Endometrial microvascular endothelial cells (primary cell): ENCODE measurements around the gene POLD2. TPM values are rescaled to one million over a fixed set of nuclear protein-coding genes. Genes with fewer than 3 reads are reported as not detected.
"Not testable (repeated sequence)": the region's sequence is repeated elsewhere in the genome, so short reads cannot be mapped to it uniquely, and the experiment has no call there.

Experiments
- in situ Hi-C: cut with HindIII; loops from 2 replicates; pipeline ENCODE4 v1.10.0; 2017; ENCODE audit warnings: low sequenced_read_pairs, low pct_unique_long_range_greater_than_20kb; ENCODE audit errors: inconsistent ontology term
- total RNA-seq: library from RNA; depleted of rRNA; stranded (reverse); fragments of >200 nt; gene quantifications from one replicate; pipeline ENCODE4 v1.2.3, GENCODE V29; 2015; ENCODE audit errors: inconsistent ontology term

Gene POLD2
- 102 TPM for total RNA-seq

DNA sequence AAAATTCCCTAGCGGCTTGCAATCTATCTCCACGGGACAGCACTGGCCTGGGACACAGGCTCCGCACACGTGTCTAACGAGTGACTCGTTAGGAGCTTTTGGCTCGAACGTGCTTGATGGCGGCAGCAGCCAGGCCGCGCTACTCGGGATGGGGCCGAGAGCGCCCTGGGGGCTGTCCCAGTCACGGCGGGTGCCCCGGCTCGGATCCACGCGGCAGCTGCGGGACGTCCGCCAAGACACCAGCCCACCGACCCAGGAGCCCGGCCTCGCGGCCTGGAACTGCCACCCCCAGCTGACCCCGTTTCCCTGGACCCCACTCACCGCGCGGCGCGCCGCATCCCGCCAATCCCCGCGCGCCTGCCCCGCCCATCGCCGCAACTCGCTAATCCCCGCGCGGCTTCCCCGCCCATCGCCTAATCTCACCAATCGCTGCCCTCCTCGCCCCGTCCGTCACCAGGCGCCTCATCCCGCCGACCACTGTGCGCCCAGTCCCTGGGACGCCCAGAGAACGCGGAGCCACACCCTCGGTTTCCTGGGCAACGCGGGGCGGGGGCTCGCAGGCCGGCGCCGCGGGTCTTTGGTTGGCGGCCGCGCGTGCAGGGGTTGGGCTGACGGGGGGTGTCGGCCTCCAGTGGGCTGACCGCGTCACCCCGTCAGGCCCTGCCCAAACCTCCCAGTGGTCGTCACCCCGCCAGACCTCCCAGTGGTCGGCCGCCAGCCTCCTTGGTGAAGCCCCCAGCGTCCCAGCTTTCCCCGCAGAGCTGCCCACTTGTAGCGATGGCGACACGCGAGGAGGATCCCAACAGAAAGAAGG is at the start of gene POLD2:
Gene POLD2 (minus strand): TSS at position 359 of the 814 bp plus-strand sequence. CDS start 1,495 bp downstream, outside the sequence.
- in situ Hi-C loops, result no loop called here

DNA sequence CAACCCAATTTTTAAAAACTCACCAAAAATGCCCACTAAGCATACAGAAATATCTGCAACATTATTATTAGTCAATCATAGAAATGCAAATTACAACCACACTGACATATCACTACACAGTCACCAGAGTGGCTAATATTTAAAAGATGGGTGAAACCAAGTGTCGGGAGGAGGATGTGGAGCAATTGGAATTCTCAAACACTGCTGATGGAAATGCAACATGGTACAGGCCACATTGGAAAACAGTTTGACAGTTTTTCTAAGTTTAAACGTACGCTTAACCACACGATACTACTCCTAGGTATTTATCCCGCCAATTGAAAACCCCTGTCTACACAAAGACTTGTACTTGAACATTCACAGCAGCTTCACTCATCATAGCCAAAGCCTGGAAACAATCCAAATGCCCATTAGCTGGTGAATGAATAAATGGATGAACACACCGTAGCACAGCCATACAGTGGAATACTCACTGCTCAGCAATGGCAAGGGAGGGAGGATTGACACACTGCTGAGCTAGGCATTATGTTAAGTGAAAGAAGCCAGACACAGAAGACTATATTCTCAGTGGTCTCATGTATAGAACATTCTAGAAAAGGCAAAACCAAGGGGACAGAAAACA is 49.6 kb upstream of the POLD2 start:
- in situ Hi-C loops, result no loop called here

DNA sequence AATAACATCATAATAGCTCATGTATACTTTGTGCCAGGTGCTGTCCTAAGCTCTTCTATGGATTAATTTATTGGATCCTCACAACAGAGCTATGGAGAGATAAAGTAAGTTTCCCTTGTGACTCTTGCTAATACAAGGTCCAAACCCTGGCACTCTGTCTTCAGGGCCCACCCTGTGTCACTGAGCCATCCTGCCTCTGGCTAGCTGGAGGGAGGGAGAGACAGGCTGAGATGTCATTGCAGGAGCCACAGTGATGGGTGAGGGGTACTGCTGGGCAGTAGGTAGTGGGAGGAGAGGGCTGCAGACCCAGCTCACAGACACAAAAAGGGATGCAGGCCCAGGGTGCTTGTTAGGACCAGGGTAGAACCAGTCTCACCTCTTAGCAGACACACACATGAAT is 49.0 kb upstream of the POLD2 start:
- in situ Hi-C loops, result no loop called here

- in situ Hi-C loops, result not testable (repeated sequence)
Measured at GRCh38 chr7:44171901-44172300, 48.6 kb upstream of the POLD2 start.

DNA sequence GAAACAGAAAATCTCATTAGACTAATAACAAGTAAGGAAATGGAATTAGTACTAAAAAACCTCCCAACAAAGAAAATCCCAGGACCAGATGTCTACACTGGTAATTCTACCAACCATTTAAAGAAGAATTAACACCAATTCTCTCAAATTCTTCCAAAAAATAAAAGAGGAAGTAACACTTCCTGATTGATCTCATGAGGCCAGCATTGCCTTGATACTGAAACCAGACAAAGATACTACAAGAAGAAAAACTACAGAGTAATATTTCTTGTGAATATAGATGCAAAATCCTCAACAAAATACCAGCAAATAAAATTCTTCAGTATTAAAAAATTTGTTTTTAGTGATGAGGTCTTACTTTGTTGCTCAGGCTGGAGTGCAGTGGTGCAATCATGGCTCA is 44.6 kb upstream of the POLD2 start:
- in situ Hi-C loops, result no loop called here

- in situ Hi-C loops, result no loop called here
Measured at GRCh38 chr7:44163591-44163990, 40.2 kb upstream of the POLD2 start.

- in situ Hi-C loops, result no loop called here
Measured at GRCh38 chr7:44162785-44163395, 39.5 kb upstream of the POLD2 start.

- in situ Hi-C loops, result no loop called here
Measured at GRCh38 chr7:44162179-44162578, 38.8 kb upstream of the POLD2 start.

DNA sequence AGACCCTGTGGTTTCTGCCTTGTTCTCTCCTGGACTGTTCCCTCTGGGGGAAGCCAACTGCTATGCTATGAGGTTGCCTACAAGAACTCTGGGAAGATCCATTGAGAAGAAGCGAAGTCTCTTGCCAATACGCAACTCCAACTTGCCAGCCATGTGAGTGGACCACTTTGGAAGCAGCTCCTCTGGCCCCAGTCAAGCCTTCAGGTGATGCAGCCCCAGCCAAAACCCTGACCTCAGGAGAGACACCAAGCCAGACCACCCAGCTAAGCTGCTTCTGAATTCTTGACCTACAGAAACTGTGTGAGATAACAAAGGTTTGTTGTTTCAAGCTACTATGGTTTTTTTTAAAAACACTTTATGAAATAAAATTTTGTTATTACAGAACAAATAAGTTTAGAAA is 38.0 kb upstream of the POLD2 start:
- in situ Hi-C loops, result no loop called here

DNA sequence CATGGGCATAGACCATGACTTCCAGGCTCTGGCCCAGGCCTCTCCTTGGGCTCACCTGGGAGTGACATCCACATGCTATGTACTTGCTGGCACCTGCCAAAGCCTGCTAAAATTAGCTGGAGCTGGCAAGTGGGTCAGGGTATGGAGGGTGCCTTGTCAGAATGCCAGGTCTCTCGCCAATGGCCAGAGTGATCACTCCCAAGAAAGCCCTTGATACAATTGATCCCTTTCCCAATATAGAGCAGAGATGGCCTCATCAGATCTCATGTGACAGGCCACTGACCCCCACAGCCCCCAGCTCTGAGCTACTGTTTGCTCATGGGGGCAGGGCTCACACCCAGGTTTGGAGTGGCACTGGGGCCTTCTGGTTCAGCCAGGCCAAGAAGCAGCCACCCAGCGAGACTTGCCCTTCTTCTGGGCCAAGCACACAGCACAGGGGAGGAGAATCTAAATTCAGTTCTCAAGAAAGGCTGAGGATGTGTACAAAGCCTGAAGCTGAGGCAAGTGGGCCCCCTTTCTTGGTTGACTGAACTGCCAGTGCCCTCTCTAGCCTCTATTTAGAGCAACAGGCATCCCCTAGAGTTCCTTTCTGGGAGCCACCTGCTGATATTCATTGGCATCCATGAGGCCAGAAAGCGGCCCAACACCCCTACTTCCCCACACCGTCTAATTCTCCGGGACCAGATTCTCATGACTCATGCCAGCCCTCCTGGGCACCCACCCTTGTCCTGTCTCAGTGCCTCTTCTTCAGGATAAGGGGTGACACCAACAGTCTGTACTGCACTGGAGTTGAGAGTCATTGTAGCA is 36.7 kb upstream of the POLD2 start:
- in situ Hi-C loops, result no loop called here

DNA sequence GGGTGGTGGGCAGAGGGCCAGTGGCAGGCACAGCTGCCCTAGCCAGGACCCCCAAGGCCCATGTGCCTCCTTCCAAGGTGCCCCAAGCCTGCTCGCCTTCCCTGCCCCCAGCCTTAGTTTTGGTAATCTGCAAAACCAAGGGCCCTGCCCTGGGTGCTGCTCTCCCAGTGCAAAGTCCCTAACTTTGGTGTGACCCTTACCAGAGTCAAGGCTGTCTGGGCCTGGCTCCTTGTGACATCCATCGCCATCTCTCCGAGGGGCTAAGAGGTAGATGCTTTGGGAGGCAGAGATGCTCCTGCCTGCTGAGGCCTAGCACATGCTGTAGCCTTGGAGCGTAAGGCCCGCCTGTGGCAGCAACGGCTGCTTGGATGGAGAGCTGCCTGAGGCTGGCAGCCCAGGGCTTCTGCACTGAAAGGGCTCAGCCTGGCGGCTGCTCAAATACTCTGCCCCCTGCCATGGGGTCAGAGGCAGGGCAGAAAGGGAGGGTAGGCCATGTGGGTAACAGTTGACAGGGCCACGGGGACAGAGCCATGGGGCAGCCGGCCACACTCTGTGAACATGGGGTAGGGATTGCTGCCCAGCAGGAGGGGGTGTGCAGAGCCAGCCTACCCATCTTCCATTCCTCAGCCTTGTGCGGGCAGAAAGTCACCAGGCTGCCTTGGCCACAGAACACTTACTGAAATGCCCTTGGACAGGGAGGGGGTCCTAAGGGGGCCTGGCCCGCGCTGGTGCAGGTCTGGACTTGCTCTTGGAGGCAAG is 35.7 kb upstream of the POLD2 start:
- in situ Hi-C loops, result no loop called here

- in situ Hi-C loops, result no loop called here
Measured at GRCh38 chr7:44158096-44158872, 34.9 kb upstream of the POLD2 start.

GRCh38 chr7:44157116-44158080 is 34.0 kb upstream of the POLD2 start:
- in situ Hi-C loops, result no loop called here

DNA sequence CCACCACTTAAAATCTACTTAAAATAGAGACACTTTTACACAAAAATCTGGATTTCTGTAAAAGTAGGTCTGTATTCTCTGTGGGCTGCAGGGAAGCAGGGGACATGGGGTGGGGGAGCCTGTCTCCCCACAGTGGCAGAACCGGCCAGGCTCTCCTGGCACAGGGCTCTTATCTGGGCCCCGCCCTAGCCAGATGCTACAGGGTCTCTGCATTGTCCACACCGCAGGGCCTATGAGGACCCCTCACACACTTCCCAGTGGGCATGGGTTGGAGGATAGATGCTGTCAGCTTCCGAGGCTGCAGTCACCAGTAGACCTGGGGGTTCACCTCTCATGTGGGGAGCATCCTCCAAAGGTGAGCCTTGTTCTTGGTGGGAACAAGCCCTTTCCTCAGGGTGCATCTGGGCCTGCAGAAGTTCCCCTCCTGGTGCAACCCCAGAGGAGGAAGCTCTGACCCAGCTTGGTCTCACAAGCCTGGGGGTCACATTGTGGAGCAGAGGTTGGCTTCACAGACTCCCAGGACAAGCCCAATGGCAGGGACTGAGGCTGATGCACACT is 33.2 kb upstream of the POLD2 start:
- in situ Hi-C loops, result no loop called here

GRCh38 chr7:44155191-44156185 is 32.1 kb upstream of the POLD2 start:
- in situ Hi-C loops, result no loop called here
